OCI-LY7 (cell line): ENCODE results near the gene NOL6.

Source experiments
- EZH2phosphoT487 ChIP-seq: fragments of 200-600 bp; sonication (generic); IDR thresholded peaks from 2 replicates; pipeline ENCODE4 v1.6.1; 2018; ENCODE audit warnings: low read depth, borderline replicate concordance, mild to moderate bottlenecking, mixed run types, antibody characterized with exemption, low read length, moderate library complexity, mixed read lengths
- TF ChIP-seq, protein P1 (sequence below): fragments of 200-600 bp; sonication (generic); conservative IDR thresholded peaks from 2 replicates; pipeline ENCODE4 v1.5.1; 2014; ENCODE audit warnings: mild to moderate bottlenecking, antibody characterized with exemption, low read length, moderate library complexity, mixed read lengths

DNA sequence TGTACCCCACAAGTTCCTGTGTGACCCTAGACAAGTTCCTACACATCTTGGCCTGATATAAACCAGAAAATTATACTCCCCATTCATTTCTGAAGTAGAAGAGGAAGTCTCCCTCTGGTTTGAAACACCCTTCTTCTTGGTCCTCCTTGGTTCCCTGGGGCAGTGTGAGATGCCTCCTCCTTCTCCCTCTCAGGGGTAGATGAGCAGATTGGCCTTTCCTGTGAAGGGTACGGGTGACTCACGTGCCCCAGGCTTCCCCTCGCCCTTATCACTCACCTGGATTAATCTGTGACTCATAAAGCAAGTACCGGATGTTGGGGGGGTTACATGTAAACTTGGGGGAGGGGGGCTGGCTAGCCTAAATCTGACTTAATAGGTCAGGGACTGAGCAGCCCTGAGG lies 15.3 kb downstream of the NOL6 start:
- TF ChIP-seq, protein P1, sequence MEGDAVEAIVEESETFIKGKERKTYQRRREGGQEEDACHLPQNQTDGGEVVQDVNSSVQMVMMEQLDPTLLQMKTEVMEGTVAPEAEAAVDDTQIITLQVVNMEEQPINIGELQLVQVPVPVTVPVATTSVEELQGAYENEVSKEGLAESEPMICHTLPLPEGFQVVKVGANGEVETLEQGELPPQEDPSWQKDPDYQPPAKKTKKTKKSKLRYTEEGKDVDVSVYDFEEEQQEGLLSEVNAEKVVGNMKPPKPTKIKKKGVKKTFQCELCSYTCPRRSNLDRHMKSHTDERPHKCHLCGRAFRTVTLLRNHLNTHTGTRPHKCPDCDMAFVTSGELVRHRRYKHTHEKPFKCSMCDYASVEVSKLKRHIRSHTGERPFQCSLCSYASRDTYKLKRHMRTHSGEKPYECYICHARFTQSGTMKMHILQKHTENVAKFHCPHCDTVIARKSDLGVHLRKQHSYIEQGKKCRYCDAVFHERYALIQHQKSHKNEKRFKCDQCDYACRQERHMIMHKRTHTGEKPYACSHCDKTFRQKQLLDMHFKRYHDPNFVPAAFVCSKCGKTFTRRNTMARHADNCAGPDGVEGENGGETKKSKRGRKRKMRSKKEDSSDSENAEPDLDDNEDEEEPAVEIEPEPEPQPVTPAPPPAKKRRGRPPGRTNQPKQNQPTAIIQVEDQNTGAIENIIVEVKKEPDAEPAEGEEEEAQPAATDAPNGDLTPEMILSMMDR, result no peak
- no peak for TF ChIP-seq EZH2phosphoT487
